Thyroid gland (tissue), 4 donors: Measurements from ENCODE around the gene USP32. TPM values are rescaled to one million over a fixed set of nuclear protein-coding genes. Genes with fewer than 3 reads are reported as not detected.

Source experiments
- DNase-seq, 2 donors: peaks; one replicate each; pipeline ENCODE4 v3.0.0-alpha.2; 2019
- H3K27ac ChIP-seq, 3 donors: fragments of 200-600 bp; sonication (generic); 1 replicate in 2 of 3; 2 replicates in 1 of 3; pipeline ENCODE4 v1.5.1; 2016 to 2019; ENCODE audit warnings: mild to moderate bottlenecking in 1 of 3, moderate library complexity in 1 of 3
- H3K27me3 ChIP-seq: fragments of 200-600 bp; sonication (generic); one replicate; pipeline ENCODE4 v1.5.1; 2019
- H3K36me3 ChIP-seq, 2 donors: fragments of 200-600 bp; sonication (generic); one replicate each; pipeline ENCODE4 v1.5.1; 2016 to 2019
- H3K4me1 ChIP-seq, 2 donors: fragments of 200-600 bp; sonication (generic); one replicate each; pipeline ENCODE4 v1.5.1; 2017 to 2019
- H3K4me3 ChIP-seq, 3 donors: fragments of 200-600 bp; sonication (generic); replicated peaks in 1 of 3; 1 replicate in 2 of 3; 2 replicates in 1 of 3; pipeline ENCODE4 v1.5.1; 2016; ENCODE audit warnings: mild to moderate bottlenecking in 1 of 3
- H3K9me3 ChIP-seq: fragments of 200-600 bp; sonication (generic); one replicate; pipeline ENCODE4 v1.5.1; 2017
- CTCF ChIP-seq, 6 experiments: fragments of 200-600 bp in 3 of 6; fragments of 450-650 bp in 3 of 6; sonication (generic) in 3 of 6; IDR thresholded peaks; one replicate each; pipeline ENCODE4 v1.5.1; 2016 to 2019; ENCODE audit warnings: antibody characterized with exemption in 6 of 6, mild to moderate bottlenecking in 2 of 6, inconsistent platforms in 1 of 6, moderate library complexity in 1 of 6
- POLR2A ChIP-seq, 2 donors: fragments of 450-650 bp; IDR thresholded peaks; one replicate each; pipeline ENCODE4 v1.6.1; 2017; ENCODE audit warnings: antibody characterized with exemption in 2 of 2, mild to moderate bottlenecking in 2 of 2, moderate library complexity in 1 of 2
- WGBS, 2 donors: methylation state at CpG; one replicate each; pipeline ENCODE4 v1.1.5; 2017; 5-methylcytosine and 5-hydroxymethylcytosine counted together
- intact Hi-C: fragments of 100-400 bp; cut with DNase I; formaldehyde crosslinking; loops from one replicate; pipeline ENCODE4 v1.15.1; 2023
- total RNA-seq, 4 donors: library from RNA; depleted of rRNA; stranded (reverse); fragments of >200 nt; gene quantifications; one replicate each; pipeline ENCODE4 v1.2.3, GENCODE V29; 2016

Gene USP32
- total RNA-seq, 4 donors from 2014 or later: 49.9 to 76.5 (median 65.0) TPM

DNA sequence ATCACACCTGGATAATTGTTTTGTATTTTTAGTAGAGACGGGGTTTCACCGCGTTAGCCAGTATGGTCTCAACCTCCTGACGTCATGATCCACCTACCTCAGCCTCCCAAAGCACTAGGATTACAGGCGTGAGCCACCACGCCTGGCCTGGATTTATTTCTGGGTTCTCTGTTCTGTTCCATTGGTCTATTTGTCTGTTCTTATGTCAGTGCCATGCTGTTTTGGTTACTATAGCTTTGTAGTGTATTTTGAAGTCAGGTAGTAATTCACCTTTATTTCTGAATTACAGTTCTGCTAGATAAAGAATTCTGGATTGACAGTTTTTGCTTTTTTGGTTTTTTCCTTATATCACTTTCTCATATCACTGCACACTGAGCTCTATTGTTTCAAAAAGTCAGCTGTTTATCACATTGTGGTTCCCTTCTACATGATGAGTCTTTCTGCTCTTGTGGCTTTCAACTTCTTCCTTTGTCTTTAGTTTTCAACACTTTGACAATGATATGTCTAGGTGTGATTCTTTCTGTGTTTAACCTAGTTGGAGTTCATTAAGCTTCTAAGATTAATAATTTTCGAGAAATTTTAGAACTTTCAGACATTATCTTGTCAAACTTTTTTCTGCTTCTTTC is 144.0 kb downstream of the USP32 start:
- no peak for DNase-seq
- 96 to 99% methylated on average over 7 of the region's 7 CpGs for WGBS, 2 donors
- Histone ChIP-seq H3K36me3 (no peaks in the 10 kb centered on the region), H3K27ac (no peak overlapping the region), H3K27me3 (no peaks in the 10 kb centered on the region), H3K4me3 (no peak overlapping the region), H3K9me3 (no peaks in the 10 kb centered on the region), H3K4me1 (no peaks in the 10 kb centered on the region)
- no peak for TF ChIP-seq POLR2A (IDR thresholded peaks at IDR 0.05)
- TF ChIP-seq CTCF (IDR thresholded peaks at IDR 0.05): no peak
- intact Hi-C loops: no loop called here

GRCh38 chr17:60244656-60245055 is 147.3 kb downstream of the USP32 start:
- WGBS, 2 donors: 96 to 97% methylated on average over 8 of the region's 8 CpGs
- Histone ChIP-seq H3K4me3 (no peak overlapping the region), H3K9me3 (no peaks in the 10 kb centered on the region), H3K27ac (no peak overlapping the region), H3K27me3 (no peaks in the 10 kb centered on the region), H3K4me1 (no peaks in the 10 kb centered on the region), H3K36me3 (no peaks in the 10 kb centered on the region)
- intact Hi-C loops: no loop called here
- no peak for TF ChIP-seq POLR2A (IDR thresholded peaks at IDR 0.05)
- no peak for TF ChIP-seq CTCF (IDR thresholded peaks at IDR 0.05)
- DNase-seq: no peak

- intact Hi-C loops: no loop called here
- Histone ChIP-seq H3K4me1 (no peaks in the 10 kb centered on the region), H3K27me3 (no peaks in the 10 kb centered on the region), H3K4me3 (no peak overlapping the region), H3K9me3 (no peaks in the 10 kb centered on the region), H3K27ac (no peak overlapping the region), H3K36me3 (no peaks in the 10 kb centered on the region)
- no peak for DNase-seq
- 95 to 98% methylated on average over 3 of the region's 3 CpGs for WGBS, 2 donors
- TF ChIP-seq POLR2A (IDR thresholded peaks at IDR 0.05) (no peak), CTCF (IDR thresholded peaks at IDR 0.05) (no peak)
These were observed 151.6 kb downstream of the USP32 start for GRCh38 chr17:60240290-60240689.

DNA sequence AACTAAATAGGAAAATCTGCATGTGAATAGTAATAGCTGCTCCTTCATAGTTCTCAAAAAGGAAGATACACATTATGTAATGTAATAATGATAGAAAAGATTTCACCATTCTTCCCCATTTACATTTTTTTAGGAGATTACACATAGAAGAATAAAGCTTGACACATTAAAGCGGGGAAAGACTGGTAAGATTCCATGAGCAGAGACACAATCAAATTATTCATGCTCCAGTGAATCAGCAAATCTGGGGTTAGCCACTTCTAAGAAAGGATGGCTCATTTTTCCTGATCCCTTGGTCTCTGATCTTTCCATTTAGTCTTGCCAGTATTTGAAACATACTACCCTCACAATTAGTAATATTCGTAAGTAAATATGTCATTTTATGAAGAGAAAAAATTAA is 160.2 kb downstream of the USP32 start:
- DNase-seq: no peak
- intact Hi-C loops: no loop called here
- no peaks in the 10 kb centered on the region for H3K36me3 ChIP-seq
- TF ChIP-seq CTCF (IDR thresholded peaks at IDR 0.05) (no peak), POLR2A (IDR thresholded peaks at IDR 0.05) (no peak)
- WGBS, 2 donors: 87 to 93% methylated on average over 2 of the region's 2 CpGs
- H3K4me3 ChIP-seq: no peak overlapping the region
- no peak overlapping the region for H3K27ac ChIP-seq
- no peaks in the 10 kb centered on the region for H3K27me3 ChIP-seq
- no peaks in the 10 kb centered on the region for H3K4me1 ChIP-seq
- no peaks in the 10 kb centered on the region for H3K9me3 ChIP-seq

- TF ChIP-seq CTCF (IDR thresholded peaks at IDR 0.05) (peak in 3 of 6 experiments; percentile 34 to 42 (median 39)), POLR2A (IDR thresholded peaks at IDR 0.05) (no peak)
- no peaks in the 10 kb centered on the region for H3K27me3 ChIP-seq
- no peaks in the 10 kb centered on the region for H3K9me3 ChIP-seq
- no peaks in the 10 kb centered on the region for H3K4me1 ChIP-seq
- DNase-seq: no peak
- intact Hi-C loops: no loop called here
- WGBS, 2 donors: 81 to 94% methylated on average over 4 of the region's 4 CpGs
- H3K36me3 ChIP-seq: no peaks in the 10 kb centered on the region
- H3K4me3 ChIP-seq: no peak overlapping the region
- no peak overlapping the region for H3K27ac ChIP-seq
These were observed 160.7 kb downstream of the USP32 start for GRCh38 chr17:60231234-60231633.
